SK-N-SH (cell line): Measurements from ENCODE around the gene ZMAT5.

ENCODE experiments used
- CTCF ChIP-seq: fragments of 200-600 bp; sonication (generic); IDR thresholded peaks from 2 replicates; pipeline ENCODE4 v1.6.1; 2017; ENCODE audit warnings: antibody characterized with exemption, mild to moderate bottlenecking, moderate library complexity
- EP300 ChIP-seq, 2 experiments: IDR thresholded peaks; 2 replicates each; pipeline versions ENCODE4 v1.4.0 to v1.6.1; 2012; ENCODE audit warnings: borderline replicate concordance in 1 of 2, low read depth in 1 of 2, low read length in 1 of 2
- EZH2phosphoT487 ChIP-seq: fragments of 200-600 bp; sonication (generic); IDR thresholded peaks from 2 replicates; pipeline ENCODE4 v1.6.1; 2017; ENCODE audit warnings: low read depth, mixed run types, mild to moderate bottlenecking, antibody characterized with exemption, moderate library complexity, borderline replicate concordance
- FOSL2 ChIP-seq: IDR thresholded peaks from 2 replicates; pipeline ENCODE4 v1.4.0; 2012; ENCODE audit warnings: low read depth, mild to moderate bottlenecking, moderate library complexity, borderline replicate concordance
- FOXM1 ChIP-seq: IDR thresholded peaks from 2 replicates; pipeline ENCODE4 v1.4.0; 2012; ENCODE audit warnings: low read depth, mild to moderate bottlenecking
- GABPA ChIP-seq: IDR thresholded peaks from 2 replicates; pipeline ENCODE4 v1.4.0; 2012; ENCODE audit warnings: low read depth, mild to moderate bottlenecking
- GATA2 ChIP-seq: sonication (generic); formaldehyde crosslinking; IDR thresholded peaks from 2 replicates; pipeline ENCODE4 v1.5.0; 2020; ENCODE audit warnings: mild to moderate bottlenecking, missing genetic modification reagents
- JUND ChIP-seq: IDR thresholded peaks from 2 replicates; pipeline ENCODE4 v1.4.0; 2012
- MXI1 ChIP-seq: IDR thresholded peaks from 2 replicates; pipeline ENCODE4 v1.6.1; 2012; ENCODE audit warnings: mild to moderate bottlenecking, low read depth, low read length, improper control_type of control experiment
- PBX3 ChIP-seq: IDR thresholded peaks from 2 replicates; pipeline ENCODE4; 2012
- POLR2AphosphoS5 ChIP-seq: IDR thresholded peaks from 2 replicates; pipeline ENCODE4 v1.6.1; 2012; ENCODE audit warnings: low read depth, low read length
- RFX5 ChIP-seq: IDR thresholded peaks from 2 replicates; pipeline ENCODE4 v1.6.1; 2012; ENCODE audit warnings: mild to moderate bottlenecking, improper control_type of control experiment, low read length
- SMC3 ChIP-seq: IDR thresholded peaks from 2 replicates; pipeline ENCODE4 v1.6.1; 2012; ENCODE audit warnings: low read depth, low read length, improper control_type of control experiment
- YY1 ChIP-seq: IDR thresholded peaks from 2 replicates; pipeline ENCODE4 v1.4.0; 2012; ENCODE audit warnings: low read depth, mild to moderate bottlenecking

- no peak for TF ChIP-seq RFX5
- no peak for TF ChIP-seq CTCF
- TF ChIP-seq SMC3, result no peak
- TF ChIP-seq GATA2 (CRISPR knock-in tag), result no peak
- TF ChIP-seq FOSL2, result no peak
- TF ChIP-seq EP300 (IDR thresholded peaks at IDR 0.05; ENCODE audit: borderline replicate concordance in 1 of 2, low read depth in 1 of 2, low read length in 1 of 2), result no peak
- no peak for TF ChIP-seq JUND
- no peak for TF ChIP-seq PBX3
- no peak for TF ChIP-seq EZH2phosphoT487
- TF ChIP-seq POLR2AphosphoS5, result no peak
- no peak for TF ChIP-seq MXI1
- no peak for TF ChIP-seq YY1
- no peak for TF ChIP-seq GABPA
- no peak for TF ChIP-seq FOXM1
Measured at GRCh38 chr22:29744902-29745301, 21.9 kb downstream of the ZMAT5 start.
